Activated T-helper 1 cell treated with Interleukin-2 at 50 U/mL for 16 hours (primary cell): Measurements from ENCODE around the gene CARMIL1.
"Not testable (repeated sequence)": the region's sequence is repeated elsewhere in the genome, so short reads cannot be mapped to it uniquely, and the experiment has no call there.

Source experiments
- DNase-seq: peaks from one replicate; pipeline ENCODE4 v3.0.0-alpha.2; 2020; ENCODE audit warnings: low read depth

CARMIL1 gene

DNA sequence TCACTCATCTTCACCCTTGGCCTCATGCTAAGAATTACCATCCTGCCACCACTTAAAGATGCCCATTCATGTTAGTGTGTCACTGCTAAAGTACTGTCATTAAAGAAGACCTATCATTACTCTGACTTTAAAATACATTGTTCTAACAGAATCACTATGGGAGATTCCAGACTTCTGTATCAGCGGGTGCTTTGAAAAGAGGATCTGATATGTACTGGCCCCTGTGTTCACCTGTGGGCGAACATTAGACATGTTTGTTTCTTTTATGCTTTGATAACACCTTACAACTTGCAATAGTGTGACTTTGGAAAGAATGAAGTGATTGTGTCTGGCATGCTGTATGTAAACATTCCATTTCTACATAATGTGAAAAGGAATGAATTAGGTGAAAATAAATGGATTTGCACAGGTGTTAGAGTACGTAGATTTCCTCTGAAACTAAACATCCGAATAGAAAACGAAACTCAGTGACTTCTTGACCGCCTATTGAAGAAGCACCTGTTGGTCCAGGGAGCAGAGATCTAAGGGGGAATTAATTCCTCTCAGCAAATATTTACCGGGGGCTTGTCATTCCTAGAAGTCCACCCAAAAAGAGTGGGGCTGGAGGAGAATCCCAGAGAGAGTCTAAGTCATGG is 132.3 kb downstream of the CARMIL1 start:
- no peak for DNase-seq

DNA sequence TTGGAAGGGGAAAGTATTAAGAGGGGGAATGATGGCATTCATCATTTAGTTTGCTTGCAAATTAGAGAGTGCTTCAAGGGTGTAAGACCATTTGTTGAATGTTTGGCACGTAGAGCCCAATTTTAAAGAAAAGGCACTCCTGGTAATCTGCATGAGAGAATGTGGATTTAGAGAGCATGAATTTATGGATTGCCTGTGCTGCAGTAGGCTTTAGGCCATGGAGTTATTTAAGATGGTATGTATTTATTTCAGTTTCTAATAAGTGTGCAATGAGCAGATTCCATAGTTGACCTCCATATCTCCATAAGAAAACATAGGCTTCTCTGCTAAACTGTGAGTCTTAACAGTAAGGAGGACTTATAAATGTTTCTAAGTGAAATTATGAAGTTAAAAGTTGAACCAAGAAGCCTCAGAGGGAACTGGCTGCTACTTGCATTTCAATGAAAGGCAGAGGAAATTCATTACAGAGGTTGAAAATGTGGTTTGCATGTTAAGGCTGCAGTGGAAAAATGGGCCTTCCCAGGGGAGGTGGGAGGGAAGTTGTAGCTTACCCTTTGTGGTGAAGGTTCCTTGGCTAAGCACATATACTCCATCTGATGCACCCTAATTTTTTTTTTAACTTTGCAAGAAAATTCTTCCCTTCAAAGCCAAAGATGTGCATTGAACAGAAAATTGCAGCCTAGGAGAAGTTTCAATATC is 134.2 kb downstream of the CARMIL1 start:
- no peak for DNase-seq

GRCh38 chr6:25414168-25414567 is 135.0 kb downstream of the CARMIL1 start:
- no peak for DNase-seq

- no peak for DNase-seq
These were observed 135.6 kb downstream of the CARMIL1 start for GRCh38 chr6:25414755-25415154.

DNA sequence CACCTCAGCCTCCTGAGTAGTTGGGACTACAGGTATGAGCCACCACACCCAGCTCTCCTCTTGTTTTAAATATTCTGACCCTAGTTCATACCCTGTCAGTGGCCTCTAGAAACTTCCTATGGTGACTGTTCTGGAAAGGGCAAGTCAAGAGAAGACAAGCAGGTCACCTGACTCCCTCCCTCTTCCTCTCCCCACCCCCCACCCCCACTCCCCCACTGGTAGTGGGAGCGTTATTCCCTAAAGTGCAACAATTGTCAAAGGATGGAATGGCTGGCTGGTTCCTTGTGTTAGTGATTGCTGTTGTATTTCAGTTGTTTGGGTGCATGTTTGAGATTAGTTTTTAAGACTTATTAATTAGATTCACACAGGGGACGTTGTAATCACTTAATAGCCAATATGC is 136.1 kb downstream of the CARMIL1 start:
- DNase-seq: no peak

GRCh38 chr6:25415701-25416100 is 136.5 kb downstream of the CARMIL1 start:
- DNase-seq: no peak

GRCh38 chr6:25417046-25417605 is 138.0 kb downstream of the CARMIL1 start:
- no peak for DNase-seq

DNA sequence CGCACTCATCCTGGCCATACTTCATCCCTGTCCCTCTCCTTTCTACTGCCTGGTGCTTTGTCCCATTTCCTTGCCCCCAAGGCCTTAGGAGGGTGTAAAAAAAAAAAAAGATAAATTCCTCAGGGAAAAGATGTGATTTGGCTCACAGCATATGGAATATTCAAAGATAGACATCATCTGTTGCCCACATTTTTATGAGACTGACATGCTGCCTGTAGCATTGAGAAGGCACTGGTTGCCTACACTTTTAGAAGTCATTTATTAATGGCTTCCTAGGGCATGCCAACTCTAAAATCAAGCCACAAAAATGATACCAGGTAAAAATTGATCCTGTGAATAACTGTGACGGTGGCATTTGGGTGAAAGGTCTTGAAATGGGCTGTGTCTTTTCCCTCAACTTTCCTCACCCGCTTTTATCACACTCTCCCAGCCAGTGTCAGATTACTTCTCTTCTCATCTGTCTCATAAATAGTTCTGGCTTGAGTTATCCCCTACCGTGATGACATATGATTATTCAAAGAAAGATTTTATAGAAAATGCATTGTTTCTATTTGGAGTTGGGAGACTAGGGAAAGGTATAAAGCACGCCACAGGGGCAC is 139.4 kb downstream of the CARMIL1 start:
- no peak for DNase-seq

GRCh38 chr6:25419879-25420278 is 140.7 kb downstream of the CARMIL1 start:
- DNase-seq: no peak

DNA sequence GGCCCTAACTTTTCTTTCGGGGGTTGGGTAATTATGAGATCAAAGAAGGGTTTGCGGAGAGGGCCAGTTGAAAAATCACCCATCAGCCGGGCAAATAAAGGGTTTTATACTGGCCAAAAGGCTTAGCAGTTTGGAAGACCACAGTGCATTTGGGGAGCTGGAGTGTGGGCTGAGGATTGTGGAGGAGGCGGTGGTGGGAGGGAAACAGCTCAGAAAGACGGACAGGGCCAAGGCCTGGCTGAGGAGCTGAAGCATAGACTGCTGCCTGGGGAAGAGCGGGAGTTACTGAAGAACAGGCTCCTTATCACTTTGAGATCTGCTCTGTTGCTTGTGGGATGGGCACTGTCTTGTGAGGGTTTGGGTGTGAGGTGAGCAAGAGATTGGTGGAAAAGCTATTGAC is 144.2 kb downstream of the CARMIL1 start:
- DNase-seq: no peak

GRCh38 chr6:25424303-25424702 is 145.1 kb downstream of the CARMIL1 start:
- DNase-seq: no peak

GRCh38 chr6:25427549-25427948 is 148.4 kb downstream of the CARMIL1 start:
- DNase-seq: no peak

DNA sequence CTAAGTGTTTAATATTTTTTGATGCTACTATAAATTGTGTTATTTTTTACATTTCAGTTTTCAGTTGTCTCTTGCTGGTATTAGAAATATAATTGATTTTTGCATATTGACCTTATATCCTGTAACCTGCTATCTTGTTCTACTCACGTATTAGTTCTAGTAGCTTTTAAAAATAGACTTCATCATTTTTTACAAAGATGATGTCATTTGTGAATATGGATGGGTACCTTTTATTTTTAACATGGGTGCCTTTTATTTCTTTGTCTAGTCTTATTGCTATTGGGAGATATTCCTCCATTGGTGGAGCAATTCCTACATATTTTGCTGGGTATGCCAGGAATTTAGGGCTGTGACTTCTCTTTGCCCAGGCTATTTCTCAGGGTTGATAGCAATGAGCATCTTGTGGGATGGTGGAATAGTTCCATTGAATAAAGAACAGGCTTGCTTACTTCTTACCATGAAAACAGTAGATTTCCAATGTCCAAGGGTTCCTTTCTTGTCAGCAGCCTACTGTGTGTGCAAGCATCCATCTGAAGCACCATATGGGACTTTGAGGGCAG is 149.7 kb downstream of the CARMIL1 start:
- no peak for DNase-seq

- DNase-seq: no peak
These were observed 152.3 kb downstream of the CARMIL1 start for GRCh38 chr6:25431306-25431974.

- DNase-seq: no peak
These were observed 152.8 kb downstream of the CARMIL1 start for GRCh38 chr6:25431975-25432307.

- no peak for DNase-seq
These were observed 155.7 kb downstream of the CARMIL1 start for GRCh38 chr6:25434921-25435320.

DNA sequence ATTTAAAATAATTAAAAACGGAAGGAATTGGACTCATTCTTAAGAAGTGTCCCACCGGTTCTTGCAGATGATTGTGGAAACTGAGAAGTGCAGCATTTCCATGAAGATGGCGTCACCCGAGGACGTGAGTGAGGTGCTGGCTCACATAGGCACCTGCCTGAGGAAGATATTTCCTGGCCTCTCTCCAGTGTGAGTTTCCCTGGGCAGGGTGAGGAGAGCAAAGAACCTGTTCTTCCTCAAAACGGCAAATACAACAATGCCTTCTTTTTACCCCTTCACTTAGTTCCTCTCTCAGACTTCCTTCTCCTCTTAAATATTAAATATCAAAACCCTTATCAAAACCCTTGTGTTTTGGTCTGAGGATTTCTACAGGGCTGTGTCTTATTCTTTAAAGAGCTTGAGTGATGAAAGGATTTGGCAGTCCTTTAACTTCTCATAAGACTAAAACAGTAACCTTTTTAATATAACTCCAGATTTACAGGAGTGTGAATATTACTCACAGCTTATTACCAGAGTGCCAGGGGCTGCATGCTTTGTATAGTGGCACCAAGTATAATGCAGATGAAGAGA is 156.3 kb downstream of the CARMIL1 start:
- DNase-seq: no peak

DNA sequence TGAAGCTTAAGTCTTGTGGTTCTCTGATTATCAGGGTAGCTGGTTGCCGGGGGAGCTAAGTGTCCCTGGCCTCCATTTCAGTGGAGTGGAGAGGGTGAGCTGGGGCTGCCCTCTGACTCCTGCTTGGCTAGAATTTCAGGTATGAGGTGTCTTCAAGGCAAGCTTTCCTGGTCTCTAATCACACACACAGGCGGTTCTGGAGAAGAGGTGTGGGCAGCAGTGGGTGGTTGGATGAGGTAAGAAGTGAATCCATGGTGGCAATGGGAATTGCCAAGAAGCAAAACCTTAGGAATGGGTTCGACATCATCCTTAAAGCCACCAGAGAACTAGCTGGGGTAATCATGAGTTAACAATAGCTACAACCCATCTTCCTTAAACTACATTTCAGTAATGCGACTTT is 157.6 kb downstream of the CARMIL1 start:
- no peak for DNase-seq

GRCh38 chr6:25439368-25439767 is 160.2 kb downstream of the CARMIL1 start:
- no peak for DNase-seq

GRCh38 chr6:25441663-25442270 is 162.6 kb downstream of the CARMIL1 start:
- no peak for DNase-seq

GRCh38 chr6:25442898-25443297 is 163.7 kb downstream of the CARMIL1 start:
- no peak for DNase-seq

DNA sequence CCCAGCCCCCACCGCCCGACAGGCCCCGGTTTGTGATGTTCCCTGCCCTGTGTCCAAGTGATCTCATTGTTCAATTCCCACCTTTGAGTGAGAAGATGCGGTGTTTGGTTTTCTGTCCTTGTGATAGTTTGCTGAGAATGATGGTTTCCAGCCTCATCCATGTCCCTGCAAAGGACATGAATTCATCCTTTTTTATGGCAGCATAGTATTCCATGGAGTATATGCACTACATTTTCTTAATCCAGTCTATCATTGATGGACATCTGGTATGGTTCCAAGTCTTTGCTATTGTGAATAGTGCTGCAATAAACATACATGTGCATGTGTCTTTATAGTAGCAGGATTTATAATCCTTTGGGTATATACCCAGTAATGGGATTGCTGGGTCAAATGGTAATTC is 165.3 kb downstream of the CARMIL1 start:
- DNase-seq: not testable (repeated sequence)
